OCI-LY3 (cell line): ENCODE measurements around the gene RBBP4.
"Not testable (repeated sequence)": the region's sequence is repeated elsewhere in the genome, so short reads cannot be mapped to it uniquely, and the experiment has no call there.

ENCODE experiments used
- H2AFZ ChIP-seq: fragments of 200-600, 300-600 bp; shearing (Covaris generic); 2 replicates; pipeline ENCODE4 v1.6.0; 2014; ENCODE audit warnings: antibody characterized with exemption, low read depth, low read length
- H3K27ac ChIP-seq: fragments of 200-600, 300-600 bp; sonication (generic); 2 replicates; pipeline ENCODE4 v1.5.1; 2014; ENCODE audit warnings: mild to moderate bottlenecking, low read length, moderate library complexity, mixed read lengths
- H3K27me3 ChIP-seq: fragments of 200-600, 300-600 bp; sonication (generic); 2 replicates; pipeline ENCODE4 v1.6.1; 2014; ENCODE audit warnings: low read depth, low read length, mixed read lengths
- H3K36me3 ChIP-seq: fragments of 200-600, 300-600 bp; sonication (generic); replicated peaks from 2 replicates; pipeline ENCODE3; 2014; ENCODE audit warnings: low read depth, low read length, mixed read lengths
- H3K4me1 ChIP-seq: fragments of 300-600, 200-600 bp; sonication (generic); 2 replicates; pipeline ENCODE4 v1.6.1; 2014; ENCODE audit warnings: low read length, mixed read lengths
- H3K4me2 ChIP-seq: fragments of 200-600, 300-600 bp; sonication (generic); 2 replicates; pipeline ENCODE4 v1.6.1; 2014; ENCODE audit warnings: low read length, mixed read lengths
- H3K4me3 ChIP-seq: fragments of 300-600, 200-600 bp; sonication (generic); 2 replicates; pipeline ENCODE4 v1.5.1; 2014; ENCODE audit warnings: antibody characterized with exemption, mild to moderate bottlenecking, low read length, moderate library complexity
- H3K79me2 ChIP-seq: fragments of 300-600, 200-600 bp; shearing (Covaris generic); 2 replicates; pipeline ENCODE4 v1.6.1; 2014; ENCODE audit warnings: mild to moderate bottlenecking, low read length, mixed read lengths
- H3K9ac ChIP-seq: fragments of 300-600, 200-600 bp; shearing (Covaris generic); 2 replicates; pipeline ENCODE4 v1.6.0; 2014; ENCODE audit warnings: mild to moderate bottlenecking, low read length, moderate library complexity
- H3K9me3 ChIP-seq: fragments of 200-600, 300-600 bp; shearing (Covaris generic); 2 replicates; pipeline ENCODE4 v1.6.1; 2014; ENCODE audit warnings: low read length, mixed read lengths; ENCODE audit not compliant: insufficient read depth
- H4K20me1 ChIP-seq: fragments of 200-600, 300-600 bp; sonication (generic); 2 replicates; pipeline ENCODE4 v1.6.1; 2016; ENCODE audit warnings: low read length, mixed read lengths; ENCODE audit not compliant: insufficient read depth
- EZH2phosphoT487 ChIP-seq: fragments of 200-600 bp; shearing (Covaris generic); IDR thresholded peaks from 2 replicates; pipeline ENCODE4 v1.6.1; 2018; ENCODE audit warnings: antibody characterized with exemption, mixed run types, low read depth
- TF ChIP-seq, protein P1 (sequence below): fragments of 200-600, 300-600 bp; sonication (generic); IDR thresholded peaks from 2 replicates; pipeline ENCODE4 v1.5.1; 2014; ENCODE audit warnings: antibody characterized with exemption, low read length, low read depth

Gene RBBP4

DNA sequence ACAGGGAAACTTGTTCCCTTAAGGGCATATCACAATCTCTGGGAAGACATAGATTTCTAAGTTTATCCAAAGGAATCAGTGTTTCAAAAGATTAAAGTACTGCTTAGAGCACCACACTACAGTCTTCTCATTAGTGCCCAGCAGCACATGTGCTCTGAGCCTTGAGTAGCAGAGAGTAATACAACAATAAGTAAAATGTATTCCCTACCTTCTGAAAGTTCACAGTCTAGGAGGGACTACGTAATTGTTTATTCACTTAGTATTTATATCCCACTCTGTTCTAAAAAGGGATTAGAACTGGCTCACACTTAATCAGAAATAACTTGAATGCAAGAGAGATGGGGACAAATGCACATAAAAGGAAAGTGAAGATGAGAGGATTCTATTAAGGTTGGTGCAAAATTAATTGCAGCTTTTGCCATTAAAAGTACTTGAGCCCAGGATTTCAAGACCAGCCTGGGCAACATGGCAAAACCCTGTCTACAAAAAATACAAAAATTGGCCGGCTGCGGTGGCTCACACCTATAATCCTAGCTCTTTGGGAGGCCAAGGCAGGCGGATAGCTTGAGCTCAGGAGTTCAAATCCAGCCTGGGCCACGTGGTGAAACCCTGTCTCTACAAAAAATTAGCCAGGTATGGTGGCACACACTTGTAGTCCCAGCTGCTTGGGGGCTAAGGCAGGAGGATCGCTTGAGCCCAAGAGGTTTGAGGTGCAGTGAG is 42.6 kb downstream of the RBBP4 start:
- H3K9me3 ChIP-seq, result no peaks in the 10 kb centered on the region
- H3K79me2 ChIP-seq, result no peaks in the 10 kb centered on the region
- H3K4me2 ChIP-seq, result no peak overlapping the region
- no peak overlapping the region for H3K9ac ChIP-seq
- H4K20me1 ChIP-seq, result no peaks in the 10 kb centered on the region
- no peak overlapping the region for H3K27ac ChIP-seq
- TF ChIP-seq, protein P1, sequence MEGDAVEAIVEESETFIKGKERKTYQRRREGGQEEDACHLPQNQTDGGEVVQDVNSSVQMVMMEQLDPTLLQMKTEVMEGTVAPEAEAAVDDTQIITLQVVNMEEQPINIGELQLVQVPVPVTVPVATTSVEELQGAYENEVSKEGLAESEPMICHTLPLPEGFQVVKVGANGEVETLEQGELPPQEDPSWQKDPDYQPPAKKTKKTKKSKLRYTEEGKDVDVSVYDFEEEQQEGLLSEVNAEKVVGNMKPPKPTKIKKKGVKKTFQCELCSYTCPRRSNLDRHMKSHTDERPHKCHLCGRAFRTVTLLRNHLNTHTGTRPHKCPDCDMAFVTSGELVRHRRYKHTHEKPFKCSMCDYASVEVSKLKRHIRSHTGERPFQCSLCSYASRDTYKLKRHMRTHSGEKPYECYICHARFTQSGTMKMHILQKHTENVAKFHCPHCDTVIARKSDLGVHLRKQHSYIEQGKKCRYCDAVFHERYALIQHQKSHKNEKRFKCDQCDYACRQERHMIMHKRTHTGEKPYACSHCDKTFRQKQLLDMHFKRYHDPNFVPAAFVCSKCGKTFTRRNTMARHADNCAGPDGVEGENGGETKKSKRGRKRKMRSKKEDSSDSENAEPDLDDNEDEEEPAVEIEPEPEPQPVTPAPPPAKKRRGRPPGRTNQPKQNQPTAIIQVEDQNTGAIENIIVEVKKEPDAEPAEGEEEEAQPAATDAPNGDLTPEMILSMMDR, result no peak
- no peak for TF ChIP-seq EZH2phosphoT487
- no peak overlapping the region for H2AFZ ChIP-seq
- no peaks in the 10 kb centered on the region for H3K4me1 ChIP-seq
- H3K27me3 ChIP-seq, result no peaks in the 10 kb centered on the region
- no peaks in the 10 kb centered on the region for H3K36me3 ChIP-seq
- no peak overlapping the region for H3K4me3 ChIP-seq

DNA sequence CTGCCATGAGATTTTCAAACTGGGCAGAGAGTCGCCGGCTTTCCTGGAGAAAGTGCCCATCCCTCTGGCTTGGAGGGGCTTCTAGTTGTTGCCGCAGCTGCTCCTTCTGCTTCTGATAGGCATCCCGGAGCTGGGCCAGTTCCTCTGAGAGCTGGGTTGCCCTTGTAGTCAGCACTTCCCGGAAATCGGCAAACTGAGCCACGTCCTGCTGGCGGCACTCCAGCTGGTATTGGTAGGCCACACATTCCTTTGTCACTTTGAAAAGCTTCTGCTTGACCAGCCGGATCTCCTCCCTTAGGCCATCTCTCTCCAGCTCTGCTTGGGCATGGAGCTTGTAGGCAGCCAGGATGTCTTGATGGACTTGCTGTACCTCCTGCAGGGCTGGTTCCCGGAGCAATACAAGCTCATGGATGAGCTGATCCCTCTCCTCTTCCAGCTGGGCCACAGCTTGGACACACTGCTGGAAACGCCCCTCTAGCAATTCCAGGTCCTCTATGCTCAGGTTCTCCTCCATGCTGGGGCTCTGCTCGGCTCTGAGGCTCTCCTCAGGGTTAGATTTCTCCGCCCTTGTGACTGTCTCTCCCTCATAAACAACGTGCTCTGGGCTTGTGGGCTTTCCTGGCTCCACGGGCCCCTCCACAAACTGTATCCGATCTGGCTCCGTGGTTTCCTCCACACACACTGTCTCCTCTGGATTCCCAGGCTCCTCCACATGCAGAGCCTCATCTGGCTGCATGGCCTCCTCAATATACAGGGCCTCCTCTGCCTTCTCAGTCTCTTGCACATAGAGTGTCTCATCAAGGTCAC is 44.3 kb downstream of the RBBP4 start:
- no peaks in the 10 kb centered on the region for H3K79me2 ChIP-seq
- no peak for TF ChIP-seq EZH2phosphoT487
- TF ChIP-seq, protein P1, result no peak
- H3K36me3 ChIP-seq, result no peaks in the 10 kb centered on the region
- H3K27ac ChIP-seq, result no peak overlapping the region
- H4K20me1 ChIP-seq, result no peaks in the 10 kb centered on the region
- H3K4me3 ChIP-seq, result no peak overlapping the region
- H3K4me2 ChIP-seq, result no peak overlapping the region
- H2AFZ ChIP-seq, result no peak overlapping the region
- no peaks in the 10 kb centered on the region for H3K27me3 ChIP-seq
- H3K9ac ChIP-seq, result no peak overlapping the region
- no peaks in the 10 kb centered on the region for H3K4me1 ChIP-seq
- H3K9me3 ChIP-seq, result no peaks in the 10 kb centered on the region

DNA sequence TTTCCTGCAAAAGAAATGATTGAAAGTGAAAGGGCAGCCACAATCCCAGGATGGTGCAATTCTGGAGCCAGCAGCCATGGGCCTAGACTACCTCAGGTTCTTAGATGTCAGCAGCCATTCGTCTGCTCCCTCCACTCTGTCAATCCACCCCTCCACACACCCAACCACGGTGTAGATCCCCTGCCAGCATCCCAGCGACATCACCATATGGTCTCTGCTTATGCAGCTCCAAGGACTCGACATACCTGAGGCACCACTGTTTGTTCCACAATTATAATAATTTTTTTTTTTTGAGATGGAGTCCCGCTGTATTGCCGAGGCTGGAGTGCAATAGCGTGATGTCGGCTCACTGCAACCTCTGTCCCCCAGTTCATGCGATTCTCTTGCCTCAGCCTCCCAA is 45.0 kb downstream of the RBBP4 start:
- no peak overlapping the region for H3K4me3 ChIP-seq
- H3K9me3 ChIP-seq, result no peaks in the 10 kb centered on the region
- no peaks in the 10 kb centered on the region for H3K36me3 ChIP-seq
- no peaks in the 10 kb centered on the region for H3K79me2 ChIP-seq
- H3K9ac ChIP-seq, result no peak overlapping the region
- H4K20me1 ChIP-seq, result no peaks in the 10 kb centered on the region
- no peak overlapping the region for H2AFZ ChIP-seq
- no peaks in the 10 kb centered on the region for H3K4me1 ChIP-seq
- no peak overlapping the region for H3K4me2 ChIP-seq
- H3K27me3 ChIP-seq, result no peaks in the 10 kb centered on the region
- H3K27ac ChIP-seq, result no peak overlapping the region
- no peak for TF ChIP-seq EZH2phosphoT487
- TF ChIP-seq, protein P1, result no peak

DNA sequence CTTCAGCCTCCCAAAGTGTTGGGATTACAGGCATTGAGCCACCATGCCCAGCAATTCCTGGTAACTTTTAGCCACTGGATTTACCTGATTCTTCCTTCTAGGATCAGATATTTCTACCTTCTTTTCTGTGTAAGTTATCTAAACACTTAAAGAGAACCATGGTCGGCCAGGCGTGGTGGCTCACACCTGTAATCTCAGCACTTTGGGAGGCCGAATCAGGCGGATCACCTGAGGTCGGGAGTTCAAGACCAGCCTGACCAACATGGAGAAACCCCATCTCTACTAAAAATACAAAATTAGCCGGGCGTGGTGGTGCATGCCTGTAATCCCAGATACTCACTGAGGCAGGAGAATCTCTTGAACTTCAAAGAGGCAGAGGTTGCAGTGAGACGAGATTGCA is 46.0 kb downstream of the RBBP4 start:
- H3K9ac ChIP-seq, H3K27ac ChIP-seq, H3K4me2 ChIP-seq, H3K9me3 ChIP-seq, H3K4me1 ChIP-seq, H3K79me2 ChIP-seq, H4K20me1 ChIP-seq, H3K4me3 ChIP-seq, H2AFZ ChIP-seq, H3K27me3 ChIP-seq, H3K36me3 ChIP-seq: not testable (repeated sequence)
